Hippocampal formation (tissue), 2 donors: ENCODE data around the gene PSMC5.
"Not testable (repeated sequence)": the region's sequence is repeated elsewhere in the genome, so short reads cannot be mapped to it uniquely, and the experiment has no call there.

Experiments used
- DNase-seq, 2 donors: peaks; one replicate each; lab custom pipeline; 2025; lab: John Stamatoyannopoulos, UW

The PSMC5 gene

DNA sequence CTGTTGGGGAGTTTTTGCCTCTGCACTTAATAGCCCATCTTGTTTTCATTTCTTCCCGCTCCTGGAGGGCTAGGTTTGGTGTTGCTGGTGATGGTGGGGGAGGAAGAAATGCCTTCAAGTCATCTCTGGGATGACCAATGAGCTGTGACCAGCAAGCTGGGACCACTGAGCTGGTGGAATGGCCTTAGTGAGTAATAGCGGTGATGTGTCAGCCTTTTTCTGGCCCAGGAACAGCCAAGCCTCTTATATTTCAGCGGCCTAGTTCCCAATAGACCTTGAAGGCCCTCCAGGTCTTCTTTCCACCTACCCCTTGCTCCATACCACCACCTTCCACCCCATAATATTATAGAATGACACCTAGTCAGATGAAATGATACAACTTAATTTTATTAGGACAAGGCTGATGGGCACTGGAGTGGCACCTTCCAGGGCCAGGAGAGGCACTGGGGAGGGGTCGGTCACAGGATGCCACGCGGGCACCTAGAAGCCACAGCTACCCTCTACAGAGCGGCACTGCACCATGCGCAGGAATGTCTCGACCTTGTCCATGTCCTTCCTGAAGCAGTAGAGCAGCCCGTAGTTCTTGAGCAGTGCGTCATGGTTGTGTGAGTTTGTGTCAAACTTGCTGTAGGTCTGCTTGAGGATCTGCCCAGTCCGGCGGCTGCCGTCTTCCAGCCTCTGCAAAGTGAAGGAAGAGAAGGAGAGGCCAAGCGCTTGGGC, 44.6 kb downstream of the PSMC5 start:
- not testable (repeated sequence) for DNase-seq

DNA sequence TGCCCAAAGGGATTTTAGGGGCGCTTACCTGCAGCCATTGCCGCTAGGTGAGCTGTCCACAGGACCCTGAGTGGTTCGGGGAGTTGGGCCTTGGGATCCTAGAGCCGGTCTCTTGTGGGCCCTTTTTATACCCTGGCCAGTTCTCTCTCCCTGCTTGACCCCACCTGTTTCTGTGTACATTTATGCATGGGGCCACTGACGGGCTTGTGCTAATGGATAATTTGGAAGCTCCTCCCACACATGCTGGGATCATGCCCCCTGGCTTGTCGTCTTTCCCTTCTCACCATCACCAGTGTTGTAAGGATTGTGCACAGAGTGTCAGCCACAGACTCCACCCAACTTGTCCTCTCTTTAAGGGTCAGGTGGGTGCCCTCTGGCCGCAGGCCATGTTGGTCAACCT, 46.3 kb downstream of the PSMC5 start, which contains the start of gene CSH2:
CSH2 (minus strand) TSS at position 101 of the 400 bp plus-strand sequence; CDS start at position 38, 63 bp downstream.
- not testable (repeated sequence) for DNase-seq

DNA sequence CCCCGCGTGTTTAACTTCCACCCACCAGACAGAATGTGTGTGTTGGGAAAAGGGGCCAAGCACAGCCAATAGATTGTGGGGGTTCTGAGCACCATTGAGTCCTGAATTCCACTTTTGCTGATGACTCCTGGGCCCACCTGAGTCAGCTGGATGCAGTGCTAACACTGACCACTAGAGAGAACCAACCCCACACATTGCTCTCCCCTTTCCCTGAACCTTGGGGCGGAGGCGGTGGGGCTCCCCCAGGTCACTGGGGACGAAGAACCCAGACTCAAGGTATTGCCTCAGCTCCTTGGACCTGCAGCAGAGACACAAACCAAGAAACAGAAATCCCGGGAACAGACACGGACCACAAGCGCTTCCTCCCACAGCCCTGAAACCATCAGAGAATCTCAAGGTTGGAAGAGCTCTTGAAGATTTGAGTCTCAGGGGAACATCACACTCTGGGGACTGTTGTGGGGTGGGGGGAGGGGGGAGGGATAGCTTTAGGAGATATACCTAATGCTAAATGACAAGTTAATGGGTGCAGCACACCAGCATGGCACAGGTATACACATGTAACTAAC, 46.9 kb downstream of the PSMC5 start:
- DNase-seq, result not testable (repeated sequence)

DNA sequence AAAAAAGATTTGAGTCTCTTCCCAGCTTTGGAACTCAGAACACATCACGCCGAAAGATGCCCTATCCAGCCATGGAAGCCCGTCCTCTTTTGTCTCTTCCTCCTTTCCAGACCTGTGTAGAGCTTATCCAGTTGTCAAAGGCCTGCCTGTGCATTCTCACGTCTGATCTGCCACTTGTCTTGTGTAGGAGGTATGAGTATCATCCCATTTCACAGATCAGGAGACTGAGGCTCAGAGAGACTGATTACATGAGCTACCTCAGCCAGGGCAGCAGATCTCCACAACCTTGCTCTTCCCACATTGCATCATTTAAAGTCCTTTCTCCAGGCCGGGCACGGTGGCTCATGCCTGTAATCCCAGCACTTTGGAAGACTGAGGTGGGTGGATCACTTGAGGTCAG, 47.5 kb downstream of the PSMC5 start:
- DNase-seq, result not testable (repeated sequence)

DNA sequence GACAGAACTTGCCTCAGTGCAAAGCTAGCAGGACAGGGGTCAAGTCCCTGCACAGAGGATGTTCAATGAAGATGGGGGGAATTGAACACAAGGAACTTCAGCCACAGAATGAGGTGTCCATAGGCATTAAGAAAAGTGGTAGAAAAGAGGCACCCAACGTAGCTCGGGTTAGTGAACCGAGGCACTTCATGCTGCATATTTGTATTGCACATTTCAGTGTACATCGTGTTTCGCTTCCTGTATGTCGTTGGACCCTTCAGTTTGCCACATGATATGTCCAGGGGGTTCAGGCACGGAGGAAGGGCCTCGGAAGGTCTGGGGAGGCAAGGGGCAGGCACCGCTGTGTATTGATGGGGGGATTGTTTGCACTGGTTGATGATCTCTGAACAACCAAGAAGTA, 51.2 kb downstream of the PSMC5 start:
- DNase-seq, result not testable (repeated sequence)

DNA sequence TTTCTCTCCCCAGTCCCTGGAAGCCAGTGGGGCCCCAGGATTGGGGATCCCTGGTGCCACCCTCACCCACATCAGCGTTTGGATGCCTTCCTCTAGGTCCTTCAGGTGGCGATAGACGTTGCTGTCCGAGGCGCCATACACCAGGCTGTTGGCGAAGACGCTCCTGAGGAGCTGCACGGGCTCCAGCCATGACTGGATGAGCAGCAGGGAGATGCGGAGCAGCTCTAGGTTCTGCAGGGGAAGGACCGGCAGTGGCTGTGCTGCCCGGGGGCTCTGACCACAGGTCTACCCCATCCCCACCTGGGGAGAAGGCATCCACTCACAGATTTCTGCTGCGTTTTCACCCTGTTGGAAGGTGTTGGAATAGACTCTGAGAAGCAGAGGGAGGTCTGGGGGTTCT, 53.5 kb downstream of the PSMC5 start:
- no peak for DNase-seq

DNA sequence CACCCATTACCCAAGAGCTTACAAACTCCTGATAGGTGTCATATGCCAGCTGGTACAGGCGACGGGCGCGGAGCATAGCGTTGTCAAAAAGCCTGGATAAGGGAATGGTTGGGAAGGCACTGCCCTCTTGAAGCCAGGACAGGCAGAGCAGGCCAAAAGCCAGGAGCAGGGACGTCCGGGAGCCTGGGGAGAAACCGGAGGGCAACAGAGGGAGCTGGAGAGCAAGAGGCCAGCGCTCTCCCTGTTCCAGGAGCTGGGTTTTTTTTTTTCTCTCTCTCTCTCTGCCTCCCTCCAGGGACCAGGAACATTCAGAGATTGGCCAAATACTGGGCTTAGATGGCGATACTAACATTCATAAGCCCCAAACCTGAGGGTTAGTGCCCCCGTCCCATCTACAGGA, 54.1 kb downstream of the PSMC5 start:
- not testable (repeated sequence) for DNase-seq
